NCI-H128 (cell line): ENCODE data around the gene TKTL1.

Experiments
- DNase-seq: peaks from one replicate; lab custom pipeline; 2025; ENCODE audit not compliant: unreplicated experiment; lab: John Stamatoyannopoulos, UW

Gene TKTL1

DNA sequence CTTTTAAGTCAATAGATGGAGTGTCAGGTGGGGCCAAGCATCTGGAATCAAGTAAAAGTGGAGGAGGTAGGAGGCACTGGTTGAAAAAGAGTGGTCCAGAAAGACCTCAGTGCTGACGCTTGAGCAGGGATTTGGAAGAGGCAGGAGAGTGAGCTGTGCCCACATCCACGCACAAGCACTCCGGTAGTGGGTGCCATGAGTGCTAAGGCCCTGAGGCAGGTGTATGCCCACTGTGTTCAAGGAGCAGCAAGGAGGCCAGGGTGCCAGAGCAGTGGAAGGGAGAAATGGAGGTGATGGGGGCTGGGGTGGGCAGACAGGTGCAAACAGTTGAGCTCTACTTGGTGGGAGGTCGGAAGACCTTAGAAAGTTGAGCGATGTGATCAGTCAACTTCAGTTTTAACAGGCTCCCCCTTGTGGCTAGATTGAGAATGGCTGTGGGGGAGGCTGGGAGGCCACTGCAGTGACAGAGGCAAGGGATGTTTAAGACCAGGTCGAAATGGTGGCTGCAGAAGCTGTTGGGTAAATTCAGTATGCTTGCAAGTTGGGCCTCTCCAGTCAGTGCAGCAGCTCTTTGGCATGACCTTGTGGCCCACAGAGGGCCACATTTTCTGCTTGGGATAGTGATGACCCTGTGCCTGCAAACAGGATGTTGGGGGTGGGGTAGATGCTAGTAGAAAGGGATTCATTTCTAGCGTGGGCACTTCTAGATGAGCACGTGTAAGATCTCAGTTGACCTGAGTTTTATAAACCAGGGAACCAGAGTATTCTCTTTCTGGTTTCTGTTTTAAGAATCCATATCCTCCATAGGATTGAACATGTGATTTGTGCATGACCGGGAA, 12.7 kb downstream of the TKTL1 start:
- DNase-seq = peak; percentile 0

DNA sequence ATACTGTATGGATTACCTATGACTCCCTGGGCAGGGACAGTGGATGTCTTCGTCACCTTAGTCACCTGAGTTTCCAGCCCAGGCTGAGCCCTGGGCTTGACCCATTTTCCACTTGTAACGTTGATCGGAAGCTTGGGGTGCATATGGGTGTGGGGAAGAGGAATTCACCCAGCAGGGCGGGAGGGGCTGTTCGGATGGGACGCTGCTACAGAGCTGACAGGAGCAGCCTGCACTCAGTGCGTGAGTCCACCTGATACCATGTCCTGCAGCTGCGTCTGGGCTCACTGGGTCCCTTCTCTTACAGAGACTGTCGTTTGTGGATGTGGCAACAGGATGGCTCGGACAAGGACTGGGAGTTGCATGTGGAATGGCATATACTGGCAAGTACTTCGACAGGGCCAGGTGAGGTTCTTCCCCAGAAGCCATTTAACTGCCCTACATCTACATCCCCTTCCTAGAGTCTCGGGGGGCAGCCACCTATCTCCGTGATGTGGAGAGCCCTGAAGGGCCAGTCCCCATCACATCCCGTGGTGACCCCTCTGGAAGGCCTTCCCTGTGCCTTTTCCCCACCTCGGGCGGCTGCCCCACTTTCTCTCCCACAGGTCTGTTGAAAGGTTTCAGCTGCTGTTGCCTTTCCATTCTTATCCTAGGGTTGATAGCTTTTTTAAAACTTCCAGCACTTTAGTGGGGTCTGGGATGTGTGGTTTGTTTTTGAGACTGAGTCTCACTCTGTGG, 13.6 kb downstream of the TKTL1 start:
- no peak for DNase-seq

DNA sequence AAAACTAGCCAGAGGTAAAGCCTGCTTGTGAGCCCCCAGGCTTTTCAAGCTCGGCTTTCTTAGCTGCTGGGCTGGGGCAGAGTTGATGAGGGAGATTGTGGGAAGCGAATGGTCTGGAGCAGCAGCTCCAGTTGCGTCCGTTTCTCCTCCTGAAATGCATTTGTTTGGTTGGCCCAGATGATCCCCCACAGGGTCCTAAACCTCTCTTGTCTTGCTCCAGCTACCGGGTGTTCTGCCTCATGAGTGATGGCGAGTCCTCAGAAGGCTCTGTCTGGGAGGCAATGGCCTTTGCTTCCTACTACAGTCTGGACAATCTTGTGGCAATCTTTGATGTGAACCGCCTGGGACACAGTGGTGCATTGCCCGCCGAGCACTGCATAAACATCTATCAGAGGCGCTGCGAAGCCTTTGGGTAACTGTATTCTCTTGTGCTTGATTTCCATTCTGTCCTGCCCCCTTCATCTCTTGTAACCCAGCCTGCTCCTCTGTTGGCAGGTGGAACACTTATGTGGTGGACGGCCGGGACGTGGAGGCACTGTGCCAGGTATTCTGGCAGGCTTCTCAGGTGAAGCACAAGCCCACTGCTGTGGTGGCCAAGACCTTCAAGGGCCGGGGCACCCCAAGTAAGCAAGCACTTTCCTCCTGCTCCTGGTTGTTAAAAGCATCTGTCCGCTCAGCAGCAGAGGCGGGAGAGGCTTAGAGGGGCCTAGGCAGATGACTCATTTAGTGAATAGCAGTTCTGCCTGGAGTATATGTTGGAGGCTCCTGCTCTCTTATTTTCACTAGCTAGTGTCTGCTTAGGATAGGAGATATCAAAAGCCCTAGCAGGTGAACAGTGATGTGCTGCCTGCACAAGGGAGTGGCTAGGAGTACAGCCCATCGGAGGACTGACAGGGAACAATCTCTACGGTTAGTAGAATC, 15.3 kb downstream of the TKTL1 start:
- DNase-seq = no peak

GRCh38 chrX:154312116-154312515, 16.5 kb downstream of the TKTL1 start:
- DNase-seq = no peak

GRCh38 chrX:154313147-154313546, 17.6 kb downstream of the TKTL1 start:
- no peak for DNase-seq

GRCh38 chrX:154315416-154315815, 19.8 kb downstream of the TKTL1 start:
- DNase-seq = no peak

DNA sequence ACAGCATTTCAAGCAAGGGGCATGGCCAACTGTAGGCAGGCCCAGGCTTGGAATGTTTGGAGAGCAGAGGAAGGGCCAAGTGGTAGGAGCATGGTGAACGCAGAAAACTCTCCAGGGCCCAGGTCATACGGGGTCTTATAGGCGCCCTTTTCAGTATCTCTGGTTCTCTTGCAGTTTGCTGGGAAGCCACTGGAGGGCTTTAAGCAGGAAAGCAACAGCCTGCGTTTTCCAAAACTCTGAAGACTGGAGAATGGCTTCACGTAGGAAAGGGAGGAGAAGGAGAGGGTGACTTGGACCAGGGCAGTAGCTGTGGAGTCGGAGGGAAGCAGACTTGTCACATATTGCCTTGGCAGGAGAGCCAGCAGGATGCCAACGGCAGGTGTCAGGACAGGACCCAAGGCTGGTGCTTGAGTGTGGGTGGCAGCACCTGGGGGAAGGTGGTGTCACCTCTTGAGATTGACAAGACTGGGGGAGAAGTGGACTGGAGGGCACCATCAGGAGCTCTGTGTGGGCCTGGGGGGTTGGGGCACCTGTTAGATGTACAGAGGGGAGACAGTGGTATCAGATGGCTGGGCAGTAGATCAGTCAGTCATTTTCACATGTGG, 21.9 kb downstream of the TKTL1 start:
- DNase-seq = no peak

DNA sequence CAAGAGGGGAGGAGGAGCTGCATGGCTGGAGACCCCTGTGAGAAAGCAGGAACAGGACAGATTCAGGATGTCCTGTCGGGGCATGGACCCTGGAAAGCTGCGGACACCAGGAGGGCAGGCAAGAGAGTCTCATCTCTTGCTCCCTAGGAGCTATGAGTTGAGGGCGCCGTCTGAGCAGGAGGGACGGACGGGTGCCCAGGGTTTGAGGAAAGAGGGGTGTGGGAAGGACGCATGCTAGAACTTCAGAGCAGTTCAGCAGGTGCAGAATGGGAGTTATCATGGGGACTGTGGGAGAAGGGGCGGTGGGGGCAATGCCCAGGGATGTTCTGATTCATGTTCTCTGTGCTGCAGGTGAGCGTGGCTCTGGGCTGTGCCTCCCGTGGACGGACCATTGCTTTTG, 24.8 kb downstream of the TKTL1 start:
- DNase-seq = no peak

- no peak for DNase-seq
Observed at GRCh38 chrX:154321152-154321551, 25.6 kb downstream of the TKTL1 start.

DNA sequence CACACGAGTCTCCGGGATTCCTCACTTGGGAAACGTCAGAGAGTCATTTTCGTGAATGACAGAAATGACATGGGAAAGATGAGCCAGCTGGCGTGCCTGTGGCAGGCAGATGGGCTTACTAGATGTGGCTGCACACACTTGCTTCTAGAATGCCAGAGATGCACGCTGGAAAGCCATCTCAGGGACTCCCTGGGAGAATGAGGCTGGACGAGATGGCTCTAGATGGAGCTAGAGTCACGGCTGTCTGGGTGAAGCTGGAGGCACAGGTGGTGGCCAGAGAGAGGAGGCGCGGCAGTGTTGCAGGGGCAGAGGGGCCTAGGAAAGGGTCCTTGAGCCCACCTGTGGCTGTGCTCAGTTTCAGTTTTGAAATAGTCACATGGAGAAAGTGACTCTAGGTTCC, 26.0 kb downstream of the TKTL1 start:
- no peak for DNase-seq

- no peak for DNase-seq
Observed at GRCh38 chrX:154322890-154323289, 27.3 kb downstream of the TKTL1 start.

GRCh38 chrX:154323537-154323936, 27.9 kb downstream of the TKTL1 start:
- DNase-seq = no peak

DNA sequence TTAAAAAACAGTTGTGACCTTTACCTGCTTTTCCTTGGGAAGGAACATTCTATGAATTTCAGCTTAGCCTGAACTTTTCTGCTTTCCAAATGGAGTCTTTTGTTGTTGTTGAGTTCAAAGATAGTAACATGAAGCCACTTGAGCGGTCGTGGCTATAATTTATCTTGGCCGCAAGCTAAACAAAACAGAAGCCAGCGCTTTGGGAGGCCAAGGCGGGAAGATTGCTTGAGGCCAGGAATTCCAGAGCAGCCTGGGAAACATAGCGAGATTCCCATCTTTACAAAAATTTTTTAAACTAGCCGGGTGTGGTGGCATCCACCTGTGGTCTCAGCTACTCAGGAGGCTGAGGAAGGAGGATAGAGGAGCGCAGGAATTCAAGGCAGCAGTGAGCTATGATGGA, 29.9 kb downstream of the TKTL1 start:
- no peak for DNase-seq

GRCh38 chrX:154327038-154327820, 31.6 kb downstream of the TKTL1 start:
- no peak for DNase-seq

- no peak for DNase-seq
Observed at GRCh38 chrX:154328646-154329045, 33.1 kb downstream of the TKTL1 start.

DNA sequence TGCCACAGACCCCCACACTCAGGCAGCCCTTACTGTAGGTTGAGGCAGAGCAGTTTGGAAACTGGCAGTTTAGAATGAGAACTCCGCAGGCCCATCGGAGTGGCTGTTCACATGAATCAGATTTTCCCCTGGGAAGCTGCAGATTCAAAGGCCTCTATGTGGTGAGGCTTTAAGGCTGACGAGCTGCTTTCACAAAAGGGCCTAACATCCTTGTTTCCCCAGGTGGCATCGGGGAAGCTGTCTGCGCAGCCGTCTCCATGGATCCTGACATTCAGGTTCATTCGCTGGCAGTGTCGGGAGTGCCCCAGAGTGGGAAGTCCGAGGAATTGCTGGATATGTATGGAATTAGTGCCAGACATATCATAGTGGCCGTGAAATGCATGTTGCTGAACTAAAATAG, 33.7 kb downstream of the TKTL1 start:
- DNase-seq = peak; percentile 4

GRCh38 chrX:154332561-154332960, 37.0 kb downstream of the TKTL1 start:
- DNase-seq = no peak

DNA sequence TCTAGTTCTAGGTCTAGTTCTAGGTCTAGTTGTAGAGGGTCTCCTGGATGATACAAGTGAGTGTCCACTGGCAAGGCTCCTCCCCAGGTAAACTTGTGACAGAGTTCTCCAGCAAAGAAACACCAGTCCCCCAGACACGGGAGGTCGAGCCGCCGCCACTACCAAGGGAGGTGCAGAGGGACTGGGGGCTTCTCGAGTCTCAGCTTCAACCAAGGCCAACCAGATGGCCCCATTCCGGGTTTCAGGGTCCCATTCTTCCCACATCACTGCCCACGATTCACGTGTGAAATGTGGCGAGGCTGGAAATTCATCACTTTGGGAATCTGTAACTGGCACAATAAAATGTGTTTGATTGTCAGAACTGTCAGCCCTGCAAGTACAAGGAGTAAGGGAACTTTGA, 37.5 kb downstream of the TKTL1 start:
- no peak for DNase-seq

DNA sequence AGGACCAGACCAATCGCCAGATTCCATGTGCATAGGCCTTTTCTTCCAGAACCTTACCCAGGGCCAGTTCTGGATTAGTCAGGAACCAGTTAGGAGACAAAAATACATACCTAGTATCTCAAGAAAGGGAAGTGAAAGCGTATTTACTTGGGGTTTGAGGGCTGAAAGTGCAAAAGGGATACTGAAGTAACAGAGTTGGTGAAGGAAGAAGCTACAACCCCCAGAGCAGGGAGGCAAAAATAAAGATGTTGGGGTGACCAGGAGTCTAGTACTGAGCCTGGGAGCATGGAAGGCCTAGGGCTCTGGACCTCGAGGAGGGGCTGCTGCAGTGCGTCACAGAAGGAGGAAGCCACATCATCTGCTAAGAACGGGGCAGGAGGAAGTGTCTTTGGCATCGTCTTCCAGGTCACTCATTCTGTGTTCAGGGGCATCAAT, 38.3 kb downstream of the TKTL1 start:
- no peak for DNase-seq

GRCh38 chrX:154334496-154334895, 38.9 kb downstream of the TKTL1 start:
- DNase-seq = no peak
